ENCODE measurements around the gene GNS.

Gene GNS

GRCh38 chr12:64745259-64745807, 13.9 kb downstream of the GNS start:
- peak overlapping the region; percentile 21 for H3K27ac ChIP-seq
- TF ChIP-seq CTCF (IDR thresholded peaks at IDR 0.05) (no peak), ZFX (IDR thresholded peaks at IDR 0.05; ENCODE audit: borderline replicate concordance) (no peak)

- H3K27ac ChIP-seq, result peak overlapping the region; percentile 21; the same call in 1 of the 2 replicates
- TF ChIP-seq CTCF (IDR thresholded peaks at IDR 0.05), result no peak
- no peak for TF ChIP-seq ZFX (IDR thresholded peaks at IDR 0.05; ENCODE audit: borderline replicate concordance)
Measured at GRCh38 chr12:64744422-64745258, 14.6 kb downstream of the GNS start.

- no peak for TF ChIP-seq ZFX (IDR thresholded peaks at IDR 0.05; ENCODE audit: borderline replicate concordance)
- no peak for TF ChIP-seq CTCF (IDR thresholded peaks at IDR 0.05)
- no peak overlapping the region for H3K27ac ChIP-seq
Measured at GRCh38 chr12:64743206-64743605, 16.0 kb downstream of the GNS start.

- TF ChIP-seq ZFX (IDR thresholded peaks at IDR 0.05; ENCODE audit: borderline replicate concordance), result no peak
- TF ChIP-seq CTCF (IDR thresholded peaks at IDR 0.05), result no peak
- H3K27ac ChIP-seq, result no peak overlapping the region
Measured at GRCh38 chr12:64742416-64742815, 16.8 kb downstream of the GNS start.

- TF ChIP-seq CTCF (IDR thresholded peaks at IDR 0.05), result no peak
- TF ChIP-seq ZFX (IDR thresholded peaks at IDR 0.05; ENCODE audit: borderline replicate concordance), result no peak
- no peak overlapping the region for H3K27ac ChIP-seq
Measured at GRCh38 chr12:64740646-64741045, 18.6 kb downstream of the GNS start.

- no peak for TF ChIP-seq CTCF (IDR thresholded peaks at IDR 0.05)
- TF ChIP-seq ZFX (IDR thresholded peaks at IDR 0.05; ENCODE audit: borderline replicate concordance), result no peak
Measured at GRCh38 chr12:64739778-64740177, 19.4 kb downstream of the GNS start.

GRCh38 chr12:64737539-64737938, 21.7 kb downstream of the GNS start:
- no peak overlapping the region for H3K27ac ChIP-seq
- no peak for TF ChIP-seq CTCF (IDR thresholded peaks at IDR 0.05)
- TF ChIP-seq ZFX (IDR thresholded peaks at IDR 0.05; ENCODE audit: borderline replicate concordance), result no peak

More at GRCh38 chr12:64739778-64740177, 19.4 kb downstream of the GNS start:
- H3K27ac ChIP-seq, result no peak overlapping the region
